GM19043 (cell line): ENCODE data around the gene CDKAL1.
"Not testable (repeated sequence)": the region's sequence is repeated elsewhere in the genome, so short reads cannot be mapped to it uniquely, and the experiment has no call there.

Experiments used
- ATAC-seq: cut with Tn5 transposase; IDR thresholded peaks from one replicate; pipeline ENCODE4 v1.9.1; 2021; ENCODE audit warnings: low read depth; ENCODE audit not compliant: unreplicated experiment

Gene CDKAL1

DNA sequence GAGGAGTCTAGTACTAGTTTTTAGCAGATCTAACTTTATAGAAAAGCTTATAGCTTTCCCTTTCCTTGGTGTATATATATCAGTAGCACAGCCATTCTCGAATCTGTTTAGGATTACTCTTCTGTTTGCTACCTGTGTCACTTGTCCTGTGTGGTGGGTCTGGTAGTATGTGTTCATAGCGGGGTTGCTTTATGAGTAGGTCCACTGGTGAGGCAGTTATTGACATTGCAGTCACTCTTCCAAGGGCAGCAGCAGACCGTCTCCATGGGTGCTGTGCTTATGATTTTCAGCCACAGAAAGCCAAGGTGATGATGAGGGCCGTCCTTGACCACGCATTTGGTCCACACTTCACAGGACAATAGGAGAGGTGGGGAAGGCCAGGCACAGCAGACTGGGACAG, 171.5 kb downstream of the CDKAL1 start:
- ATAC-seq: no peak

DNA sequence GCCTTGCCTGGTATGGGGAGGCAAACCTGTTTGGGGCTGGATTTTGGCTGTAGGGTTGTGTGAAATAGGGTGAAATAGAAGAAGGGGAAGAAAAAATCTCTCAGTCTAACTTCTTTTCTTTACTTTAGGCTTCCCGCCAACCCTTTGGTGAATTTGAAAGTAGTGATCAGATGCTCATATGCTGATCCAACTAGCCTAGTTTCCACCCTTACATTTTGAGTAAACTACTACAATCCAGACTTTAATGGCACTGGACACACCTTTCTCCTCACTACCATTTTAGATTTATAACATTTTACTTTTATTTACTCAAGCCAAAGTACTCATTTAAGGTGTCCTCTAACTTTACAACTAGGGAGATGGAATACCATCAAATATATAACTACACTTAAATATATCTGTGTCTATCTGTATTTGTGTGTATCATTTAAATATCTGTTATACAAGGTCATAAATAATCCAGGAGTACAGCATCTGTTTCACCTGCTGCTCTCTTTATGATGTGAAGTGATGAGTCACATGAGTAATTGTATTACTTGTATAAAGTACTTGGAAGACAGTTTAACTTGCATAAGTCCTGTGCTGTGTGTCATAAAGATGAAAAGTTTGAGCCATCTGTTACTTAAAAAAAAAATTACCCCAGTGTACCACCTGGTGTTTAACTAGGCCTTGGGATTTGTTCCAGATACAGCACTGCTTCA, 172.1 kb downstream of the CDKAL1 start:
- ATAC-seq: no peak

DNA sequence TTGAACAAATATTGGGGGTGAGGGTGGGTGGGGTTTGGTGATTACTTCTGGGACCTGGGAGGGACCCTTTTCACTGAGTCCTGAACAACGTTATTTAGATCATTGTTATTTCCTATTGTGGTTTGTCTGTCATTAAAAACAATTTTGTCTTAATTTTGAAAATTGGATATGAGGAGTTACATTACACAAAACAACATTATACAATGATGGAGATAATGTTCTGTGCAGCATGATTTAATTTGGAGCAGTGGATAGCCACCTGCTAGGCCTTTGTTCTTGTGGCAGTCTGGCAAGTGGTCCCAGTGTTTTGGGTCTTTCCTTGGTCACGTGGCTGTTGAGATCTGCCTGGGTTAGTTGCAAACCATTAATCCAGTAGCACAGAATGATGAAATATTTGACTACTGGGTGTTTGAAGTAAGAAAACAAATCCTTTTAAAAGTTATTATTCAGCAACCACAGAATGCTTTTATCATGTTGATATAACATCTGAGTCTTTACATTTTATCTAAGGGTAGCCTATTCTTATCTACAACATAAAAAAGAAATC, 172.8 kb downstream of the CDKAL1 start:
- ATAC-seq: no peak

DNA sequence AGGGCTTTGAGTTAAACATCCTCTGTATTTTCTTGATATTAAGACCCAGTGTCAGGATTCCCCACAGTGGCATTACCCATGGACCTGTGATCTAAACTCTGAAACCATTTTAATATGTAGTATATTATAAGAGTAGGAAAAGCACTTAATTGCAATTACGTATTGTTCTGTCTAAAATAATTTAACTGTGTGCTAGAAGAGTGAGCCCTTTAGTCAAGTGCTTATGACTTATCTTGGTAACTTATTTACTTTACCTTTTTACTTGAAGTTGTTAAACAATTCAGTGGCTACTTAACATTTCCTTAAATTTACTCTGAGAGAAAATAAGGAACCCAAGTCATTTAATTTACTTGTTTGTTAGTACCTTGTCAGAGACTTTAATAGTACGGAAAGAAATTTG, 173.6 kb downstream of the CDKAL1 start:
- no peak for ATAC-seq

DNA sequence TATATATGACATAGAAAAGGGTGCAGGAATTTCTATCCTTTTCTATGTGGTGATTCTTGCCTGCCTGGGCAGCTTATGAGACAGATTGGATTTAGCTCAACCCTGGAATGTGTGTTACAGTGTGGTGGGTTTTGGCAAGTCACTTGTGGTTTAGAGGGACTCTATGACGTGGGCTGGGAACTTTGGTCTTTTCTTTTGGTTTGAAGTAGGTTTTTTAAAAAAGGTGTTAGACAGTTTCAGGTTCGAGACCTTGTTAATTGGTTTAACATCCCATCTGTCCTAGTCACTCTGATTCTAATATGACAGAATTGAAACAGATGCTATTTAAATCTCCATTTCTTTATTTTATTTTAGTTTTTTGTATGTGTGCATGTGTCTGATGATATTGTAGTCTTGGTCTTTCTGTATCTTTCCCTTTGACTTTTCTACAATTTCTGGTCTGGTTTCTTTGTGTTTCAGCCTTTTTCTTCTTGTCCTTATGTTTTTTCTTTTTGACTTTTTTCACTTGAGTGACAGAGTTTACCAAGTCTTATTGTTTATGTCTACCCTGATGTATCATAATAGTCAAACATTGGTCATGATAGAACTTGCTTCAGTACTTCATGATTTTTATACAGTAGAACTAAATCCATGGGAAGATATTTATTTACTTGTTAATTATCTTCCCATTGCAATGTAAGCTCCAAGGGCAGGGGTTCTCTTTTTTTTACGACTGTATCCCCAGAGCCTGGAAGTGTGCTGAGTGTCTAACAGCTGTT, 174.3 kb downstream of the CDKAL1 start:
- ATAC-seq: peak; percentile 73

DNA sequence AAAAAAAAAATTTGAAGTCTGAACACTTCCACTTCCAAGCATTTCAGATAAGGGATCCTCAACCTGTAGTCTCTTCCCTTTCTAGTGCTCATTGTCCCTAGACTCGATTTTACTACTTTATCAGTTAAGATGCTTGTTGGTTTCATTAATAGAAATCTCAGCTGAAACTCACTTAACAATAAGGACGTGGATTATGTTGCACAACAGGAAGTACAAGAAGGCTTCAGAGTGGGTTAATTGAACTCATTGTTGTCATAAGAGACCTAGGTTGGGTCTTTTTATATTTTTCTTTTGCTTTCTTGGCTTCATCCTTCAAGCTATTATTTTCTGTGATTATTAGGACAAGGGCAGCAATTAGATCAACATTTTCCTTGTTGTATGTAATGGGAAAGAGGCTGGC, 175.2 kb downstream of the CDKAL1 start:
- no peak for ATAC-seq

DNA sequence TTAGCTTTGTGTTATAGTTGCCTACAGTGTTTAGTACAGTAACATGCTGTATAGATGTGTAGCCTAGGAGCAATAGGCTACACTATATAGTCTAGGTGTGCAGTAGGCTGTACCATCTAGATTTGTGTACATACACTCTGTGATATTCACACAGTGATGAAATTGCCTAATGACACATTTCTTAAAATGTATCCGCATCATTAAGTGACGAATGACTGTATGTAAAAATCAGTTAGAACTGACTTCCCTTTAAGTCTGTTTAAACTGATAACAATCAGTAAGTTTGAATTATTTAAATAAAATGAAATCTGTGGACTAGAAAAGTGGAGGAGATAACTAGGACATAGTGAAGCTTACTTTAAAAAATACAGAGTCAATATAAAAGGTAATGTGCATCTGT, 176.1 kb downstream of the CDKAL1 start:
- no peak for ATAC-seq

DNA sequence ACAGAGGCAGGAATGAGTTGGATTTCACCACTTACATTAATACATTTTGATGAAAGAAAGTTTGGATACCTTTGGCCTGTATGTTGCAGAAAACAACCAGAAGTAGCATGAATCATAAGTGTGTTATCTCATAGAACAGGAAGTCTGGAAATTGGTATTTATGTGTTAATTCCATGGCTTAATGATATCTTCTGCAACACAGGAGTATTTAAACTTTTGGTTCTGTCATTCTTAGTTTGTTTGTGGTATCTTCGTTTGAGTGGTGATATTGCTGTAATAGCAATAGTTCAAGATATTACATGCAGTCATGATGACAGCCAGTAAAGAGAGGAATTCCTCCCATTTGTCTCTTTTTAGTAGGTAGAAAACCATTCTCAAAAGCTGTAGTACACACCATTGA, 177.3 kb downstream of the CDKAL1 start:
- no peak for ATAC-seq

DNA sequence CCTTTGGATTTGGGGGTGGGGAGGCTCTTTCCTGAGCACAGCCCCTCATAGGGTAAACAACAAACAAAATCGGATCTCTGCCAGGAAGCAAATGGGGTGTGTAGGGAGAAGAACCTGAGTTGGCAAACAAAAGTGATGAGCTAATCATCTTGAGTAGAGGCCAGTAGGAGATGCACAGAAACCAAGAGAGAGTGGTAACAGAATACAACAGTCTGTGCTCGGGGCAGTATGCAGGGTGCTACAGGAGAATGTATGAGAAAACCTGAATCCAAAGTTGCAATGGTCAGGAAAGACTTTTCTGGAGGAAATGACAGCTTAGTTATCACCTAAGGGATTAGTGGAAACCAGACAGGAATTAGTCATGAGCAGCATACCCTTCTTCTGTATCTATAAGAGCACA, 177.8 kb downstream of the CDKAL1 start:
- no peak for ATAC-seq

DNA sequence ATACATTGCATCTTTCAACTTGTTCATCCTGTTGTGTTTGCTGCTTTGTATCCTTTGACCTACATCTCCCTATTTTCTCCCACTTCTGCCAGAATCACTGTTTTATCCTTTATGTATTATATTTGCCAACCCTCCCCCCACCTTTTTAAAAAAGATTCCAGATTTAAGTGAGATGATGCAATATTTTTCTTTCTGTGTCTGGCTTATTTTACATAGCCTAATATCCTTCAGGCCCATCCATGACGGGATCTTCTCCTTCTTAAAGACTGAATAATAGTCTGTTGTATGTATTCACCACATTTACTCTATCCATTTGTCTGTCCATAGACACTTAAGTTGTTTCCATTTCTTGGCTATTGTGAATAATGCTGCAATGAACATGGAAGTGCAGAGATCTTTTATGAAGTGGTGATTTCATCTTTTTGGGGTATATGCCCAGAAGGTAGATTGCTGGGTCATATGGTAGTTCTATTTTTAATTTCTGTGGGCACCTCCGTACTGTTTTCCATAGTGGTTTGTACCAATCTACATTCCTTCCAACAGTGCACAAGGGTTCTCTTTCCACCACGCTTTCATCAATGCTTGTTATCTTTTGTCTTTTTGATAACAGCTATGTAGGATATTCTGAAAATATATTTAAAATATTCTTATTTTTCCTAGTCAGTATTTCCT, 181.0 kb downstream of the CDKAL1 start:
- ATAC-seq: no peak

DNA sequence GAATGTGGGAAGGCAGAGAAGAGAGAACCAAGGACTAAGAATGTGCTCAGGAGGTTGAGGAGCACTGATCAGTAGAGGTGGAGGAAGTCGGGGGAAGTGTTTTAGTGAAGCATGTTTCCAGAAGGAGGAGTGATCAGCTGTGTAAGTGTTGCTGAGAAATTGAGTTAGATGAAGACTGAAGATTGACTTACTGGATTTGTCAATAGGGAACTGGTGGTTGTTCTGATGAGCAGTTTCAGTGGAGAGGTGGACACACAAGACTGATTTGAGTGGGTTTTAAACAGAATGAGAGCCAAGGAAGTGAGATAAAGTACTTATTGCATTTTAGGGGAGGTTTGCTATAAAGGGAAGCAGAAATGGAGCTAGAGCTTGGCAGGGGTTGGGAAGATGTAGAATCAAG, 182.6 kb downstream of the CDKAL1 start:
- peak; percentile 72 for ATAC-seq

DNA sequence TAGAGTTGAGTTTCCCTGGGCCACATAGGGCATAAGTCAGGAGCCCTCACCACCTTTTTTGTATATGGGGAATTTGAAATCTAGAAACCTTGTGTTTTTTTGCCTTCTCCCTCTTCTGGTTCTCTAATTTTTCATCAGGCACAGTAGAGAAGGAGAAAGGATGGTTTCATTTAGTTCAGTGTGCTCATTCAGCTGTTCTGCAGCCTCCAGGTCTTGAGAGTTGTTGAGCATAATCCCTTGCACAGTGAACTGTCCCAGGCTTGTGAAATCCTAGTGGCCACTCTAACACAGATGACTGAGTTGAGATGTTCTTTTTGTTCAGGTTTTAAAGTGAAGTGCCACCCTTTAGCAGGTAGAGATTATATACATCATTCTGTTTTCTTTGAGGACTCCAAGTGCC, 183.5 kb downstream of the CDKAL1 start:
- no peak for ATAC-seq

DNA sequence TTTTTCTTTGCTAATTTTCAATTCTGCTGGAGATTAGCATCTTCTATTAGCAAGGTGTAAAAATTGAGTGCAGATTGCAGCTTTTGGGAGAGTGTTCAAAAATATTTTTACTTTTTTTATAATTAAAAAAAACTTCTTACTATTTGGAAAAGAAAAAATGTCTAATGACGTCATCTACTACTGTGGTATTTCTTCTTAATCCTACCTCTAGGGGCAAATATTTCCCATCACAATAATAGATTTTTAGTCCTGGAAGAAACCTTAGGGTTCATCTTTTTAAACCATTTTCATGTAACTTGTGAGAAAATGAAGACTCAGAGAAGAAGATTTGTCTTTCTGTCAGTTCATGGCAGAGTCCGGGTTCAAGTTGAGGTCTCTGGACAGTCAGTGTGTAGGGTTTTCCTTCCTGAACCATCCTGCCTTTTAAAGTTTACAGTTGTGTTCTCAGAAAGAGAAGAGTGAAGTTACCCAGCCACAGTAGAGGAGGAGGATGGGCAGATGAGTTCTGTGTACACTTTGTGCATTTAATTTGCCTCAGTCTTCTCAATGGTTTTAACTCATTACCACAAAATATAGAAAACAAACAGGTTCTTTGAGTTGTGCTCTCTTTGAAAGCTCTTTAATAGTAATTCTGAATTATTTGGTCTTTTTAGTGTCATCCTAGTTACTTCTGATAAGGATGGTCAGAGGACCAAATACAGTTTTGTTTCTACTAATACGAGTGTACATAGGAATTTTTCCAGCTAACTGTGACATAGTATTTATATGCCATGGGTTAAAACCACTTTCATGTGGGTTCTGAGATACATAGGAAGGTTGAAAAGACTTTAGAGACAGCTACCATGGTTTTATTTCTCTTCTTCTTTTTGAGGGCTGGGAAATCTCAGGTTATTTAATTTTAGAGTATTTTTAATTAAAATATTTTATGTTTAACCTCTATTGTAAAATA, 184.7 kb downstream of the CDKAL1 start:
- no peak for ATAC-seq

DNA sequence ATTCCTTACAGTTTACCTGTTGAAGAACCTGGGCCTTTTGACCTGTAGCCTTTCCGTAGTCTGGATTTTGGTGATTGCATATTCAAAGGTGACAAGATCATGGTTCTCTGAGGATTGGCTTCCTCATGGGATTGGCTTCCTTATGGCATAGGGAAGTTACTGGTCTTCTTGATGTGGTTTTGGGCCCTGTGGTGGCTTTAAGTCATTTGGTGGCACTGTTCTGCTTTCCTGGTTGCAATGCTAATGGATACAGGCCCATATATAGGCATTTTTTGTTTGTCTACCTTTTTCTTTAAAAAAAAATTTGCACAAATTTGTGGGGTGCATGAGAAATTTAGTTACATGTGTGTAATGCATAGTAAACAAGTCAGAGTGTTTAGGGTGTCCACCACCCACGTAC, 185.7 kb downstream of the CDKAL1 start:
- no peak for ATAC-seq

DNA sequence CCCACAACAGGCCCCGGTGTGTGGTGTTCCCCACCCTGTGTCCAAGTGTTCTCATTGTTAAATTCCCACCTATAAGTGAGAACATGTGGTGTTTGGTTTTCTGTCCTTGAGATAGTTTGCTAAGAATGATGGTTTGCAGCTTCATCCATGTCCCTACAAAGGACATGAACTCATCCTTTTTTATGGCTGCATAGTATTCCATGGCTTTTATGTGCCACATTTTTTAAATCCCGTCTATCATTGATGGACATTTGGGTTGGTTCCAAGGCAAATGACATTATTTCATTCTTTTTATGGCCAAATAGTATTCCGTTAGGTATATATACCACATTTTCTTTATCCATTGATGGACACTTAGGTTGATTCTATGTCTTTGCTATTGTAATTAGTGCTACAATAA, 186.9 kb downstream of the CDKAL1 start:
- not testable (repeated sequence) for ATAC-seq

DNA sequence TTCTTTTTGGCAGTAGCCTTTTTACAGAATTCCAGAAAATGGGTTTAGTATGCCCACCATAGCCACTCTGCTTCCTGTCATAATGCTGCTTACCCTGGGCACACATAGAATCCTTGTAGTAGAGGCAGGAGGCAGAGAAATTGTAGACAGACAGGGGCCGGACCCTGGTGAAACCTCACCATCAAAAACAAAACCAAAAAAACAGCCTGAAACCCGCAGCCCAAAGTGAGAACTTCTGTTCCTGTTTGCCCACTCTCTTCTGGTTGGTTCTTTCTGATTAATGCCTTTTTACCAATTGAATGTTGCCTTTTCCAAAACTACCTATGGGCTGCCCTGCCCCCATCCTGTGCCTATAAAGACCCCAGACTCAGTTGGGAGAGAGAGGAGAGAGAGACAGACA, 188.2 kb downstream of the CDKAL1 start:
- ATAC-seq: no peak

DNA sequence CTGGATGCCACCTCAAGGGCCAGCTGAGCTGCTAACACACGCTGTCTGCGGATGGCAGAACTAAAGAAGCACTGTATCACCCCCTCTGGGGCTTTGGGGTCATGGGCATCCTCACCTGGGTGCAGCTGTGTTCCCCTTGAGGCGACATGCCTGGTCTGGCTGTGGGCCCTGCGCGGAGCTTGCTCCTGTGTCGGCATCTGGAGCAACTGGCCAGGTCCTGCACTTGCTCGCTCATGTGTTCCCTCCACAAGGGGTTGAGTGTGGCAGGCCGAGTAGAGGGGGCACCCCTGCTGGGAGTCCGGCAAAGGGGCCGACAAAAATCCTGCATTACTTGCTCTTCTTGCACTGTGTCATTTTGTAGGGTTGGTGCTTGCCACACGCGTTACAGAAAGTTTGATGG, 189.0 kb downstream of the CDKAL1 start:
- no peak for ATAC-seq

DNA sequence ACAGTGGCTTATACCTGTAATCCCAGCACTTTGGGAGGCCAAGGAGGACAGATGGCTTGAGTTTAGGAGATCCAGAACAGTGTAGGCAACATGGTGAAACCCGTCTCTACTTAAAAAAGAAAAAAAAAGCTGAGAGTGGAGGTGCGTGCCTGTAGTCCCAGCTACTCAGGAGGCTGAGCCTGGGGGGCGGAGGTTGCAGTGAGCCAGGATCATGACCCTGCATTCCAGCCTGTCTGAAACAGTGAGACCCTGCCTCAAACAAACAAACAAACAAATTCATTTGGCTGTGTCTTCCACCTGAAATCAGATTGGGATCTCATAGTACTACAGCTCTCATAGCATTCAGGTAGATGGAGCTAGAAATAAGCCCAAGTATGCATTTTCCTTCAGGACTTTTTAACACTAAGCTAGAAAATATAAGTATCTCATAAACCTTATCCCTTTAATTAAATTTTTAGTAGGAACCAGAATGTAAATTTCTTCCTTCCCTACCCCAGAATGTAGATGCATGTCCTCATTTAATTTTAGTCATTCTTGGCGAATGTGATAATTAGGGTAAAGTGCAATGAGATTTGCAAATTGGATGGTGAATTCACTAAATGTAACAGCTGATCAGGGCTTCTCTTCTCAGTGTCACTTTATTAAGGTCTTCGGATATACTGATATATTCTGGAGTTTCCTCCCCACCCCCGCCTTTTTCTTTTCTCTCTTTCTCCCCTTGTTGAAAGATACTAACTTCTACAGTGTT, 190.4 kb downstream of the CDKAL1 start:
- no peak for ATAC-seq

DNA sequence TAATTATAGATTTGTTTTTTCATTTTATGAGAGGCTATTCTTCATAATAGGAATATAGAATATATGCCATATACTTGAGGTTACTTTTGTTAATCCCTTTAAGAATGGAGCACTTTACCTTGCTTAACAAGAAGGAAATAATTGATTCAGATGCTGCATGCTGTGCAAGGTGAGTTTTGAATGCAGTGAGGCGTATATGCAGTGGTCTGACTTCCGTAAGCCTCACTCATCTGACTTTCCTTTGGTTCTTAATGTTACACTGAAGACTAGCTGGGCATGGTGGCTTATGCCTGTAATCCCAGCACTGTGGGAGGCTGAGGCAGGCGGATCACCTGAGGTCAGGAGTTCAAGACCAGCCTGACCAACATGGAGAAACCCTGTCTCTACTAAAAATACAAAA, 191.0 kb downstream of the CDKAL1 start:
- not testable (repeated sequence) for ATAC-seq

DNA sequence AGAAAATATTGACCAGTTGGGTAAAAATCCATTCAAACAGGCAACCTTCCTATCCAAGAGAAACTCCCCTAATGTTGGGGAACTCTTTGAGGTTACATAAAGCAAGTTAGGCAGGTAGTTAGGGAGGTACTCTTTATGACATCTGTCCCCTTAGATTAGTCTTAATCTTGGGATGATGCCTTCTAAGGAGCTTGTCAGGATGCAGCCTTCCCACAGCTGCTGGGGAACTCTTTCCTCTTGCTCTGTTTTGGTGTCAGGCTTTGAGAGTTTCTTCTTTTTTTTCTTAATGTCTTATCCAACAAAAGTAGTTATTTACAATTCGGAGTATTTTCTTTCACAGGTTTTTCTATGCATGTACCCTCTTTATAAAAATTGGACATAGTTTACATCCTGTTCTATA, 194.8 kb downstream of the CDKAL1 start:
- ATAC-seq: no peak
